ENCODE measurements around the gene FUS. TPM values are rescaled to one million over a fixed set of nuclear protein-coding genes. Genes with fewer than 3 reads are reported as not detected.

The FUS gene
- total and polyA plus RNA-seq, 2 of the 8 experiments (the other 6 are each of a cell fraction or from before 2014, with no cell fraction given), result 484 to 685 TPM

DNA sequence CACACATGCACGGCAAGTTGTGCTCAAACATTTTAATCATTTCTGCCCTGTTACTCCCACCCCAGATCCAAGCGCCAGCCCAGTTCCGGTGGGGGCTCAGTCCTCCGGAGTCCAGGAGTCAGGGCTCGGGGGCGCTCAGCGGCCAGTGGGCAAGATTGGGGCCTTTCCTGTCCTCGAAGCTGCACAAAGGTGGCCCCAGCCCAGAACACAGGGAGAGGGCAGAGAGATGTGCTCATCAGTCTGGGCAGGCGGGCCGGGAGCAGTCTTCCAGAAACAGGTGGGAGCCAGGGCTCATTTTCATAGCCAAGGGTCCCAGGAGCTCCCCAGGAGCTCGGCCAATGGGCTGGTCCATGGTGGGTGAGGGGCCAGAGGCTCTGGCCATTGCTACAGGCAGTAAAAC, 48.5 kb upstream of the FUS start:
- FAIRE-seq, result no peak
- H3K4me3 ChIP-seq (ENCODE audit: extremely low read depth in 1 of 4, insufficient read depth in 2 of 4, low read depth in 3 of 4, low read length in 4 of 4), result peak overlapping the region in 1 of 4 experiments; percentile 5; a peak in 2 of 8 replicates
- peaks cover 9% of the 10 kb centered on the region for H3K79me1 ChIP-seq (ENCODE audit: low read depth, low read length)
- H2BK120ac ChIP-seq (replicated peaks; ENCODE audit: low read depth, low read length), result no peak overlapping the region
- no peak overlapping the region for H4K5ac ChIP-seq (ENCODE audit: insufficient read length, low read depth, low read length)
- no peak overlapping the region for H2BK15ac ChIP-seq (ENCODE audit: low read length)
- ChIA-PET POLR2A (ENCODE audit: partially characterized antibody) (interaction anchor here (0.6 to 34.9 kb wide), 10 partner anchors 5 to 148 kb away, joined by 3 to 713 read pairs (median 4); partner anchors contain the start of genes BCKDK, FUS, KAT8 and PRSS36), CTCF (ENCODE audit: partially characterized antibody) (interaction anchor here (0.5 to 1.3 kb wide), 5 partner anchors 10 to 1229 kb away, joined by 3 to 4 read pairs (median 3); no protein-coding TSS in a partner anchor)
- no peak overlapping the region for H2BK12ac ChIP-seq (ENCODE audit: low read depth, low read length)
- H3K79me2 ChIP-seq (ENCODE audit: control insufficient read depth in 1 of 2, insufficient read depth in 2 of 2, low read length in 2 of 2), result peaks cover 0 to 19% of the 10 kb centered on the region in 2 experiments; a peak in 2 of 4 replicates
- H3K4me2 ChIP-seq (ENCODE audit: insufficient read depth in 1 of 2, low read depth in 2 of 2, low read length in 2 of 2), result peak overlapping the region in 1 of 2 experiments; percentile 2; a peak in 1 of 4 replicates
- no peak overlapping the region for H4K91ac ChIP-seq (replicated peaks; ENCODE audit: insufficient read length, low read length)
- H3K36me3 ChIP-seq (ENCODE audit: control insufficient read depth in 2 of 4, insufficient read depth in 4 of 4, low read length in 3 of 4), result peaks cover 14 to 27% (median 19%) of the 10 kb centered on the region in 4 experiments
- no peak overlapping the region for H3K56ac ChIP-seq (replicated peaks; ENCODE audit: insufficient read length, low read depth, low read length)
- peak overlapping the region; percentile 4; the same call in 1 of the 2 replicates for H4K8ac ChIP-seq (ENCODE audit: extremely low read depth, insufficient read depth, low read length)
- no peak overlapping the region for H3K9ac ChIP-seq (replicated peaks in 1 of 4; ENCODE audit: extremely low read depth in 1 of 4, low read depth in 3 of 4, low read length in 3 of 4)
- H2BK20ac ChIP-seq (ENCODE audit: low read length), result no peak overlapping the region
- 87% methylated on average over 11 of the region's 11 CpGs; no CpG with 5 or more reads in 1 of the 2 experiments for WGBS, 2 experiments (ENCODE audit: extremely low coverage in 1 of 2, insufficient coverage in 1 of 2, insufficient read length in 1 of 2, insufficient replicate concordance in 2 of 2, low coverage in 1 of 2, low lambda C conversion rate in 2 of 2, missing lambda C conversion rate in 1 of 2)
- H3K27ac ChIP-seq (ENCODE audit: low read depth, low read length), result peak overlapping the region; percentile 37; the same call in 1 of the 2 replicates
- no peak overlapping the region for H3K18ac ChIP-seq (ENCODE audit: extremely low read depth, low read length)
- H3K4ac ChIP-seq (replicated peaks; ENCODE audit: insufficient read length, low read depth, low read length), result no peak overlapping the region
- H4K20me1 ChIP-seq (replicated peaks in 1 of 2; ENCODE audit: control insufficient read depth in 1 of 2, insufficient read depth in 2 of 2, low read length in 2 of 2), result peaks cover 6 to 7% of the 10 kb centered on the region in 2 experiments
- no peak for TF ChIP-seq ASH2L (IDR thresholded peaks at IDR 0.05; ENCODE audit: low read length)
- no peak for TF ChIP-seq RFX5 (IDR thresholded peaks at IDR 0.05; ENCODE audit: borderline replicate concordance, low read depth, low read length)
- no peak for TF ChIP-seq SP1 (IDR thresholded peaks at IDR 0.05; ENCODE audit: low read depth, low read length)
- no peak for TF ChIP-seq GABPA (IDR thresholded peaks at IDR 0.05; ENCODE audit: borderline replicate concordance, insufficient read depth, low read length)
- TF ChIP-seq MAFK (IDR thresholded peaks at IDR 0.05; ENCODE audit: low read depth, low read length), result no peak
- TF ChIP-seq EP300 (IDR thresholded peaks at IDR 0.05; ENCODE audit: borderline replicate concordance in 1 of 2, low read depth in 2 of 2, low read length in 2 of 2), result no peak
- TF ChIP-seq SIX5 (IDR thresholded peaks at IDR 0.05; ENCODE audit: low read depth, low read length), result no peak
- TF ChIP-seq SP4 (IDR thresholded peaks at IDR 0.05; ENCODE audit: low read length), result no peak
- TF ChIP-seq TEAD4 (IDR thresholded peaks at IDR 0.05; ENCODE audit: low read depth, low read length), result no peak
- no peak for TF ChIP-seq SUZ12 (IDR thresholded peaks at IDR 0.05; ENCODE audit: low read length)
- no peak for TF ChIP-seq HDAC6 (IDR thresholded peaks at IDR 0.05; ENCODE audit: low read depth, low read length)
- TF ChIP-seq CEBPB (IDR thresholded peaks at IDR 0.05; ENCODE audit: low read depth, low read length), result no peak
- TF ChIP-seq HDAC2 (IDR thresholded peaks at IDR 0.05; ENCODE audit: borderline replicate concordance in 1 of 2, low read depth in 2 of 2, low read length in 2 of 2), result no peak
- TF ChIP-seq POLR2AphosphoS5 (IDR thresholded peaks at IDR 0.05; ENCODE audit: low read depth, low read length), result no peak
- H3K4me1 ChIP-seq (replicated peaks in 1 of 4; ENCODE audit: control insufficient read depth in 3 of 4, insufficient read depth in 4 of 4, low read length in 3 of 4), result peaks cover 0 to 39% (median 32%) of the 10 kb centered on the region in 4 experiments; a peak in 6 of 7 replicates
- H3K23me2 ChIP-seq (ENCODE audit: low read depth, low read length), result peaks cover 16% of the 10 kb centered on the region
- no peaks in the 10 kb centered on the region for H3K27me3 ChIP-seq (replicated peaks in 1 of 4; ENCODE audit: control insufficient read depth in 3 of 4, extremely low read depth in 1 of 4, insufficient read depth in 3 of 4, low read length in 3 of 4)
- no peak overlapping the region for H2AK5ac ChIP-seq (ENCODE audit: low read depth, low read length)
- no peak overlapping the region for H3K23ac ChIP-seq (ENCODE audit: insufficient read length)
- no peaks in the 10 kb centered on the region for H3K9me3 ChIP-seq (ENCODE audit: insufficient read depth in 2 of 2, low read depth in 1 of 2, low read length in 1 of 2)
- H2AFZ ChIP-seq (ENCODE audit: low read length), result no peak overlapping the region
- no peak for DNase-seq (ENCODE audit: low read depth in 1 of 2, low spot score in 2 of 2)
- no peak overlapping the region for H3K14ac ChIP-seq (ENCODE audit: insufficient read length)
- H2BK5ac ChIP-seq (ENCODE audit: low read depth, low read length), result peak overlapping the region; percentile 75
